NCI-H82 (cell line): ENCODE measurements around the gene C9orf57.
"Not testable (repeated sequence)": the region's sequence is repeated elsewhere in the genome, so short reads cannot be mapped to it uniquely, and the experiment has no call there.

ENCODE experiments used
- DNase-seq: peaks from one replicate; lab custom pipeline; 2025; lab: John Stamatoyannopoulos, UW

The C9orf57 gene

DNA sequence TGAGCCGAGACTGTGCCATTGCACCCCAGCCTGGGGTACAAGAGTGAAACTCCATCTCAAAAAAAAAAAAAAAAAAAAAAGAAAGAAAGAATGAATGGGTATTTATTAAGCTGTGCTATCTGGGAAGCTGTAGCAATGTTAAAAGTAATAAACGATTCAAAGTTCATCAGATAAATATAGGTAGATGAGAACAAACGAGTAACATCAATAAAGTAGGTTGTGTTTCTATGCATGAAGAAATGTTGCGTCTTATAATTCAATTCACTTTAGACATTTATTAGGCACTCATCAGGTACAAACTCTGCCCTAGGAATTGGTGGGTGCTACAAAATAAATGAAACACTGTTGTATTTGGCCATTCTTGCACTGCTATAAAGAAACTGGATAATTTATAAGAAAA lies 36.8 kb downstream of the C9orf57 start:
- no peak for DNase-seq

DNA sequence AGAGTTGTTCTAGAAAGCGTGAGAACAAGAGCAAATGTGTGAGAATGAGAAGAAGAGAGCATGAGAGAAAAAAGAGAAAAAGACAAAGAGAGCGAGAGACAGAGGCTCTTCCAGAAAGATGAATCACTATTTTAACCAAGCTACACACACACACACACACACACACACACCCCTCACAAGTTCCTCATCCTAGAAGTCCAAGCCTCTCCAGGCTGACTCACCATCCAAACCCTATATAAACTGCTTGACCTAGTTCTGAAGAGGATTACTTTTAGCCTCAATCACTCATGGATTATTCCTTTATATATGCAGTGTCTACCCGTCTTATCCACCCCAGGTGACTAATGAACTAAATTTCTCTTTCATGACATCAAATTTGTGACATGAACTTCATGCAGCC lies 37.6 kb downstream of the C9orf57 start:
- DNase-seq, result peak; percentile 79

DNA sequence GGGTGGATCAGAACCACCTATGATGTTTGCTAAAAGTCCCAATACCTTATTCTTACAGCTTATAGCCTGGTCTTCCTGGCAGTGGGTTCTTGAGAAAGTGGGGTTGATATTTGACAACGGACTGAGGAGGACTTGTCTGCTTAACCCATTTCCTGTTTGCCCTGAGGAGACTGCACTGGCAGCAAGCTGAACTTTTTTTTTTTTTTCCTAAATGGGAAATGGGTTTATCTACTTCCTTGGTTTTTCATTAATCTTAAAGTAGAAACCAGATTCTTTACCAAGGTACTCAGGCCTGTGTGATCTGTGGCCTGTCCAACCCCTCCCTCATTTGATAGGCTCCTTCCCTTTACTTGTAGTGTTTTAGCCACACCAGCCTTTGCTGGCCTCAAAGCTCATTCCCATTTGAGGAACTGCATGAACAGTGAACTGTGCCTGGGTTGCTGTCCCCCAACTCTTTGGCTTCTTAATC lies 47.1 kb downstream of the C9orf57 start:
- DNase-seq, result no peak

DNA sequence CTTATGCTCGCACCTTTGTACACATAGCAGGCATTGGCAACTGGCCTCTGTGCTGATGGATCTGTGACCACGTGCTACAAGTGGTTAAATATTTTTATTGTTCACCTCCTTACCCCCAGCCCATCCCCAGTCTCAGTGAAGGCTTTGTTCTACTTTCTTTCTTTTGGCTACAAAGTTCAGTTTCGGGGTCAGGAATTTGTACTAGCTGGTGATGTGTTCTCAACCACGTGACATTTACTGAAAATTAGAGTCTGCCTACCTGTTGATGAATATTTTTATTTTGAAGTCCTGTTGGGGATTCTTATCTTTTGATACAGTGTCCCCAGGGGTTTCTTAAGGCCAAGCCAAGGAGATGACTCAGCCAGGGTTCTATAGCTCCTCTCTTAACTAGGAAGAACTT lies 47.8 kb downstream of the C9orf57 start:
- no peak for DNase-seq

DNA sequence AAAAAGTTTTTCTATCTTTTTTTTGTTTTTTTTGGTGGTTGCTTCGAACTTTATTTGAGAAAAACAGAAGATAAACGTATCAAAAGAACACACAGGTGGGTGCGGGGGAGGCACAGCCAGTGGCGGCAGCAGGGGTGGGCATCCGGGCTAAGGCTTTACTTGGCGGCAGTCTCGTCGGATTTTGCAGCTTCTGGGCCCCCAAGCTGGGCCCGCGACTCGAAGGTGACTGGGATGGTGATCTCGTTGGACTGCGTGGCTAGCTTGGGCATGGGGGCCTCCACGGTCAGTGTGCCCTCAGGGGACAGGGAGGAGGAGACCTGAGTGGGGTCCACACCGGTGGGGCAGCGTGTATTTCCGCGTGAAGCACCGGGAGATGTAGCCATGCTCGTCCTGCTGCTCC lies 52.7 kb downstream of the C9orf57 start:
- DNase-seq, result not testable (repeated sequence)

DNA sequence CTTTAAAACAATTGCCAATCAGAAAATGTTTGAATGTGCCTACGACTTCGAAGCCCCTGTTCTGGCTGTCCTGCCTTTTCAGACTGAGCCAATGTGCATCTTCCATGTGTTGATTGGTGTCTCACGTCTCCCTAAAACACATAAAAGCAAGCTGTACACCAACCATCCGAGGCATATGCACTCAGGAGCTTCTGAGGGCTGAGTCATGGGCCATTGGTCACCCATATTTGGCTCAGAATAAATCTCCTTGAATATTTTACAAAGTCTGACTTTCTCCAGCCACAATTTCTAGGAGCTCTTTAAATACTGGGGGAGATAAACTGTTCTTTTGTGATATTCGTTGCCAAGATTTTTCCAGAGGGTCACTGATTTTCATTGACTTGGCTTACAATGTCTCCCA lies 53.9 kb downstream of the C9orf57 start:
- no peak for DNase-seq

DNA sequence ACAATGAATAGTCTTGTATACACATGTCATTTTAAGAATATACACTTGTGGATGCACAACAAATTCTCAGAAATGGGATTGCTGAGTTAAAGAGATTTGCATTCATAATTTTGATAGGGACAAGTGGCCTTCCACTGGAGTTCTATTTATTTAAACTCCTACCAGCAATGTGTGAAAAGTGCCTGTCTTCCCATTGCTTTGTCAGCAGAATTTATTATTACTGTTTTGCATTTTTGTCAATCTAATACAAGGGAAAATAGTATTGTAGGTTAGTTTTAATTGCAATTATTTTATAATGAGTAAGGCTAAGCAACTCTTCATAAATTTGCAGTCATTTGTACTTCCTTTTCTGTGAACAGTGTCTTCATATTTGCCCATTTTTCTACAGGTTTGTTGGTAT lies 55.0 kb downstream of the C9orf57 start:
- DNase-seq, result no peak
